Progenitor cell of endocrine pancreas (in vitro differentiated cells): ENCODE measurements around the gene JADE1. TPM values are rescaled to one million over a fixed set of nuclear protein-coding genes. Genes with fewer than 3 reads are reported as not detected.

Experiments
- DNase-seq: peaks from one replicate; pipeline ENCODE4 v3.0.0; 2021; ENCODE audit warnings: low spot score; ENCODE audit not compliant: unreplicated experiment
- H3K27ac Mint-ChIP-seq: 2 replicates; pipeline ENCODE4 v1.8.0; 2021; ENCODE audit warnings: mild to moderate bottlenecking, moderate library complexity, mixed read lengths
- H3K27me3 Mint-ChIP-seq: 2 replicates; pipeline ENCODE4 v1.8.0; 2021; ENCODE audit warnings: mixed read lengths
- H3K36me3 Mint-ChIP-seq: 2 replicates; pipeline ENCODE4 v1.8.0; 2022; ENCODE audit warnings: mixed read lengths; ENCODE audit not compliant: insufficient read depth
- H3K4me1 Mint-ChIP-seq: 2 replicates; pipeline ENCODE4 v1.8.0; 2021; ENCODE audit warnings: low read depth, mixed read lengths
- H3K4me3 Mint-ChIP-seq: 2 replicates; pipeline ENCODE4 v1.8.0; 2021; ENCODE audit warnings: low read depth, mild to moderate bottlenecking, moderate library complexity, mixed read lengths
- H3K9me3 Mint-ChIP-seq: 2 replicates; pipeline ENCODE4 v1.8.0; 2021; ENCODE audit warnings: low read depth, mixed read lengths
- total RNA-seq: library from RNA; stranded (reverse); gene quantifications from 2 replicates; pipeline ENCODE4 v1.2.1, GENCODE V29; 2021
- TF ChIP-seq, protein P1 (sequence below): fragments of 200-600 bp; sonication (generic); IDR thresholded peaks from one replicate; pipeline ENCODE4 v1.5.0; 2021; ENCODE audit warnings: antibody characterized with exemption, mild to moderate bottlenecking; ENCODE audit not compliant: unreplicated experiment

JADE1 gene
- total RNA-seq, 1 donor from 2014 or later: 35.3 TPM

DNA sequence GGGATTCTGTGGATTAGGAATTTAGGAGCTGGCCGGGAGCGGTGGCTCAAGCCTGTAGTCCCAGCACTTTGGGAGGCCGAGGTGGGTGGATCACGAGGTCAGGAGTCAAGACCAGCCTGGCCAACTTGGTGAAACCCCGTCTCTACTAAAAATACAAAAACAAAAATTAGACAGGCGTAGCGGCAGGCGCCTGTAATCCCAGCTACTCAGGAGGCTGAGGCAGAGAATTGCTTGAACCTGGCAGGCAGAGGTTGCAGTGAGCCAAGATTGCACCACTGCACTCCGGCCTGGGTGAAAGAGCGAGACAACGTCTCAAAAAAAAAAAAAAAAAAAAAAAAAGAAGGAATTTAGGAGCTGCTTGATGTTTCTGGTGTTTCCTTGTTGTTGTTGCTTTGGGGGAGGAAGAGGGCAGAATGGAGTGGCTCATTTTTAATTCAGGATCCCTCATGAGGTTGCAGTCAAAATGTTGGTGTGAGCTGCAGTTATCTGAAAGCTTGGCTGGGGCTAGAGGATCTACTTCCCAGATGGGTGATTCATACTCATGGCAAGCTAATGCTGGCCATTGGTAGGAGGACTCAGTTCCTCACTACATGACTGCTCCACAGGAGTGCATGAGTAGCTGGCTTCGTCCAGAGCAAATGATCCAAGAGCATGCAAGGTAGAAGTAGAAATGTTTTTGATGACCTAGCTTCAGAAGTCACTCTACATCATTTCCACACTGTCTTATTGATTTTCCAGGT is 26.5 kb upstream of the JADE1 start:
- H3K27ac Mint-ChIP-seq: no peak overlapping the region
- no peak overlapping the region for H3K4me3 Mint-ChIP-seq
- H3K36me3 Mint-ChIP-seq: no peaks in the 10 kb centered on the region
- H3K27me3 Mint-ChIP-seq: peaks cover 11% of the 10 kb centered on the region
- no peaks in the 10 kb centered on the region for H3K9me3 Mint-ChIP-seq
- TF ChIP-seq, protein P1, sequence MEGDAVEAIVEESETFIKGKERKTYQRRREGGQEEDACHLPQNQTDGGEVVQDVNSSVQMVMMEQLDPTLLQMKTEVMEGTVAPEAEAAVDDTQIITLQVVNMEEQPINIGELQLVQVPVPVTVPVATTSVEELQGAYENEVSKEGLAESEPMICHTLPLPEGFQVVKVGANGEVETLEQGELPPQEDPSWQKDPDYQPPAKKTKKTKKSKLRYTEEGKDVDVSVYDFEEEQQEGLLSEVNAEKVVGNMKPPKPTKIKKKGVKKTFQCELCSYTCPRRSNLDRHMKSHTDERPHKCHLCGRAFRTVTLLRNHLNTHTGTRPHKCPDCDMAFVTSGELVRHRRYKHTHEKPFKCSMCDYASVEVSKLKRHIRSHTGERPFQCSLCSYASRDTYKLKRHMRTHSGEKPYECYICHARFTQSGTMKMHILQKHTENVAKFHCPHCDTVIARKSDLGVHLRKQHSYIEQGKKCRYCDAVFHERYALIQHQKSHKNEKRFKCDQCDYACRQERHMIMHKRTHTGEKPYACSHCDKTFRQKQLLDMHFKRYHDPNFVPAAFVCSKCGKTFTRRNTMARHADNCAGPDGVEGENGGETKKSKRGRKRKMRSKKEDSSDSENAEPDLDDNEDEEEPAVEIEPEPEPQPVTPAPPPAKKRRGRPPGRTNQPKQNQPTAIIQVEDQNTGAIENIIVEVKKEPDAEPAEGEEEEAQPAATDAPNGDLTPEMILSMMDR: no peak
- DNase-seq: no peak
- no peaks in the 10 kb centered on the region for H3K4me1 Mint-ChIP-seq

DNA sequence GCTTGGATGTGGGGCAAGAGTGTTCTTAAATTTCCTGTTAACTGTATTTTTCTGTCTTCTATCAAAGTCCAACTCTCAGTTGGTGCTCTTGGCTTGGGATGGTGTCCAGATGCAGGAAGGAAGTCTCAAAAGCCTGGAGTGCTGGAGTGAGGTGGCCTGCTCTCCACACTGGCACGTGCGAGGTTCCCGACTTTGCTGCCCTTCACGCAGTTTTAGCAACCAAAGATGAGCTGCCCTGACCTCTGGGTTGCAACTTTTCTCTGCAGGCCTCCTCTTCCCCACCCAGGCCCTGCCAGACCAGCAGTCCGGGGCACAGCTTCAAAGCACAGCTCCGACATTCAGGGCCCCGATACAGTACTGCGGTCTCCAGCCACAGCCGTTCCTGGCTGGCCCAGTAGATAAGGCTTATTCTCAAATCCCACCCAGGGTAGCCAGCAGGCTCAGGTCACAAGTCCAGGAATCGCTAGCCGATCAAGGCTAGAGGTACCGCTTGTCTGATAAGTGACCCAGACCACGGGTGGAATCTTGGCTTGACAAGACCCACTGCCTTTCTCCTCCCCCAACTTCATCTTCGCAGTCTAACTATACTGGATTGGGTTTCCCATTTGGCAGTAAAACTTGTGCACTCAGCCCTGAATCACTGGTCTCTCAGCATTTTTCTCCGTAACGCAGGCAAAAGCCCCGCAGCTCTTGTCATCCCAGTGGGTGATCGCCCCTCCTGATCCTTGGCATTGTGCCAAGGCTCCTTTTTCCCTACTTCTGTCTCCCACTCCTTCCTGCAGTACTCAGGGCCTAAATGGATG is 21.8 kb upstream of the JADE1 start:
- Mint-ChIP-seq H3K36me3 (no peaks in the 10 kb centered on the region), H3K4me1 (no peaks in the 10 kb centered on the region), H3K9me3 (no peaks in the 10 kb centered on the region), H3K27me3 (no peaks in the 10 kb centered on the region), H3K4me3 (no peak overlapping the region), H3K27ac (no peak overlapping the region)
- DNase-seq: no peak
- TF ChIP-seq, protein P1: no peak

DNA sequence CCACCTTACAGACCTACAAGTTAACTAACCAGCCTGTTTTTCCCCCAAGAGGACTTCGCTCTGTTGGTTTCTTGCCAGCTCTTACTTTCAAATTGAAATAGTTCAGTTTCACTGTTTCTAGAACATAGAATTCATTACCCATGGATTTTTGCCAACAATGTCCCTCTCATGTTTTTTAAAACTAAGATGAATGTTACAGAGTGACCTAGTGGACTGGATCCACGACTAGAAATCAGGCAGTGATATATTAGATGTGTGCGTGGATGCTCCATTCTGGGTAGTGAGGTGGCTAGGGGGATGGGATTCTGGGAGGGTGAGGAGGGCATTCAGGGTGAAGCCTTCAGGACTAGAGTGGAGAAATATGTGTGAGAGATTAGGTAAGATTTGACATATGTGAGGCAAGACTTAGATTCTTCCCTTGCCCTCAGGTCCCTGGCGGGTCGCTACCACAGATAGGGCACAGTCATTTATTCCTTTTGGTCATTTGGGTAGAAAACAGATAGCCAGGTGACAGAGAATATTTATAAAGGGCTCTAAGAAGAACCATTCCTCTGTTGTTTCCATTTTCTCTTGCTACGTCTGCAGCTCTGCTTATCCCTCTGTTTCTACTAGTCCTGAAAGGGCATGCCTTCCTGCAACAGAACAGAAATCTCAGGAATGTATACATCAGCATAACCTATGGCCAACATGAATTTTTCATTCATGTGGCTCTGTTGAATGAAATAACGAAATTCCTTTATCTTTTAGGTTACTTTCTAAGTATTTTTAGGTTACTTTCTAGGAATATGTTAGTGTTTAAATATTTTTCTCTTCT is 15.4 kb upstream of the JADE1 start:
- H3K4me1 Mint-ChIP-seq: no peaks in the 10 kb centered on the region
- H3K27ac Mint-ChIP-seq: no peak overlapping the region
- H3K4me3 Mint-ChIP-seq: no peak overlapping the region
- no peak for DNase-seq
- no peaks in the 10 kb centered on the region for H3K27me3 Mint-ChIP-seq
- TF ChIP-seq, protein P1: no peak
- H3K9me3 Mint-ChIP-seq: no peaks in the 10 kb centered on the region
- no peaks in the 10 kb centered on the region for H3K36me3 Mint-ChIP-seq

DNA sequence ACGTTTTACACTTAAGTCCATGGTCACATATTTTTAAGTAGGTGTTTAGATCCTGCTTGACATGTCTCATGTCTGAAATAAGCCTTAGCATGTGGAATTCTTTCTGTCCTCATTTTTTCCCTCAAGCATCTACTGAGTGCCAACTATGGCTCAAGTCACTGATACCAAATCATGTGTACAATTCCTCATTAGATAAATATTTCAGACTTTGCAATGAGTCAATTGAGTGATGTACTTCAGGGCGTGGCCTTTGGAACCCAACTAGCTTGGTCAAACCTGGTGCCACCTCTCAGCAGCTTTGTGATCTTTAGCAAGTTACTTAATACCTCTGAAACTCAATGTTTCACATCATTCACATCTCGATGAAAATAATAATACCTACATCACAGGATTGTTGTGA is 12.6 kb upstream of the JADE1 start:
- H3K4me1 Mint-ChIP-seq: no peaks in the 10 kb centered on the region
- no peaks in the 10 kb centered on the region for H3K27me3 Mint-ChIP-seq
- TF ChIP-seq, protein P1: no peak
- no peaks in the 10 kb centered on the region for H3K36me3 Mint-ChIP-seq
- no peak overlapping the region for H3K4me3 Mint-ChIP-seq
- no peak for DNase-seq
- no peaks in the 10 kb centered on the region for H3K9me3 Mint-ChIP-seq
- no peak overlapping the region for H3K27ac Mint-ChIP-seq

DNA sequence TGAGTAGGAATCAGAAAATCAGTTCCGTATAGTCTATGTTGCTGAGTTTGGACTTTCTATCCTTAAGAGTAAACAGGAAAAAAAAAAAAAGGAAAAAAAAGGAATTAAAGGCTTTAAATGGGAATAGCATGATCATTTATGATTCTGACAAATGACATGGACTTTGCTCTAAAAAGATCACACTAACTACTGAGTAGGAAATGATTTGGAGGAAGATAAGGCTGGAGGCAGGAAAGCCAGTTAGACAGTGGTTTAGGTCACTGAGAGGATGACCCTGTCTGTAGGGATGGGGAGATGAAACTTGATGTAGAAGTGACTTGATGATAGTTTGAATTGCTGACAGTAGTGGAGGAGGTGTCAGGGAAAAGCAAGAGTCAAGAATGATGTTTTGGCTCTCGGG is 9.2 kb upstream of the JADE1 start:
- Mint-ChIP-seq H3K27ac (no peak overlapping the region), H3K27me3 (peaks cover 10% of the 10 kb centered on the region), H3K36me3 (no peaks in the 10 kb centered on the region), H3K4me1 (peaks cover 5% of the 10 kb centered on the region), H3K4me3 (no peak overlapping the region), H3K9me3 (no peaks in the 10 kb centered on the region)
- no peak for DNase-seq
- TF ChIP-seq, protein P1: no peak
